Astrocyte (in vitro differentiated cells and primary cell): Measurements from ENCODE around the gene SFMBT2. TPM values are rescaled to one million over a fixed set of nuclear protein-coding genes. Genes with fewer than 3 reads are reported as not detected.

Experiments
- DNase-seq: peaks from one replicate; pipeline ENCODE4 v3.0.0-alpha.2; 2010; ENCODE audit warnings: low read depth
- FAIRE-seq: peaks from 2 replicates; lab custom pipeline; 2011; peaks lifted over from hg19 to GRCh38; lab: Jason Lieb, UNC
- H2AFZ ChIP-seq: 2 replicates; pipeline ENCODE4 v1.6.0; 2012; ENCODE audit warnings: low read depth, low read length, inconsistent platforms
- H3K27ac ChIP-seq: 2 replicates; pipeline ENCODE4 v1.5.1; 2011; ENCODE audit warnings: low read depth, low read length, inconsistent platforms
- H3K27me3 ChIP-seq: 2 replicates; pipeline ENCODE4 v1.6.0; 2011; ENCODE audit warnings: low read length, inconsistent platforms; ENCODE audit not compliant: insufficient read depth
- H3K36me3 ChIP-seq: 2 replicates; pipeline ENCODE4 v1.5.1; 2011; ENCODE audit warnings: low read length, inconsistent platforms; ENCODE audit not compliant: insufficient read depth
- H3K4me1 ChIP-seq: 2 replicates; pipeline ENCODE4 v1.5.1; 2011; ENCODE audit warnings: low read length, inconsistent platforms; ENCODE audit not compliant: insufficient read depth
- H3K4me2 ChIP-seq: 2 replicates; pipeline ENCODE4 v1.6.0; 2012; ENCODE audit warnings: low read length, inconsistent platforms
- H3K4me3 ChIP-seq: 2 replicates; pipeline ENCODE4 v1.5.1; 2011; ENCODE audit warnings: low read depth, mild to moderate bottlenecking, low read length, inconsistent platforms; ENCODE audit not compliant: insufficient read depth
- H3K79me2 ChIP-seq: 2 replicates; pipeline ENCODE4 v1.6.0; 2012; ENCODE audit warnings: mild to moderate bottlenecking, low read length, inconsistent platforms; ENCODE audit not compliant: insufficient read depth
- H3K9ac ChIP-seq: 2 replicates; pipeline ENCODE4 v1.6.0; 2012; ENCODE audit warnings: mild to moderate bottlenecking, low read length, inconsistent platforms
- H3K9me3 ChIP-seq: 2 replicates; pipeline ENCODE4 v1.5.1; 2012; ENCODE audit warnings: low read depth, mild to moderate bottlenecking, low read length, inconsistent platforms; ENCODE audit not compliant: insufficient read depth
- H4K20me1 ChIP-seq: 2 replicates; pipeline ENCODE4 v1.6.0; 2012; ENCODE audit warnings: low read length, inconsistent platforms; ENCODE audit not compliant: insufficient read depth
- H3K27ac Mint-ChIP-seq: one replicate; pipeline ENCODE4 v1.8.0; 2021; ENCODE audit warnings: mild to moderate bottlenecking, mixed read lengths; ENCODE audit not compliant: unreplicated experiment
- H3K27me3 Mint-ChIP-seq: one replicate; pipeline ENCODE4 v1.8.0; 2021; ENCODE audit warnings: low read depth, mixed read lengths; ENCODE audit not compliant: unreplicated experiment
- H3K36me3 Mint-ChIP-seq: one replicate; pipeline ENCODE4 v1.8.0; 2021; ENCODE audit warnings: low read depth, mixed read lengths; ENCODE audit not compliant: unreplicated experiment
- H3K4me1 Mint-ChIP-seq: one replicate; pipeline ENCODE4 v1.8.0; 2021; ENCODE audit warnings: low read depth, mixed read lengths; ENCODE audit not compliant: unreplicated experiment
- H3K4me3 Mint-ChIP-seq: one replicate; pipeline ENCODE4 v1.8.0; 2021; ENCODE audit warnings: mild to moderate bottlenecking, moderate library complexity, mixed read lengths; ENCODE audit not compliant: unreplicated experiment
- H3K9me3 Mint-ChIP-seq: one replicate; pipeline ENCODE4 v1.8.0; 2021; ENCODE audit warnings: mild to moderate bottlenecking, mixed read lengths; ENCODE audit not compliant: unreplicated experiment
- EZH2 ChIP-seq: IDR thresholded peaks from 2 replicates; pipeline ENCODE4 v1.6.1; 2012; ENCODE audit warnings: mild to moderate bottlenecking, low read length, inconsistent platforms; ENCODE audit not compliant: insufficient read depth
- total RNA-seq: library from RNA; stranded (reverse); gene quantifications from 2 replicates; pipeline ENCODE4 v1.2.1, GENCODE V29; 2021
- TF ChIP-seq, protein P1 (sequence below): IDR thresholded peaks from 2 replicates; pipeline ENCODE4 v1.5.1; 2011; ENCODE audit warnings: low read depth, mild to moderate bottlenecking, inconsistent platforms, low read length, moderate library complexity; ENCODE audit not compliant: insufficient read depth

Gene SFMBT2
- total RNA-seq, 1 donor from 2014 or later: 3.9 TPM

- H3K9me3 ChIP-seq: no peaks in the 10 kb centered on the region
- no peaks in the 10 kb centered on the region for H3K4me1 ChIP-seq
- H3K4me1 Mint-ChIP-seq: peaks cover 5% of the 10 kb centered on the region
- no peaks in the 10 kb centered on the region for H3K79me2 ChIP-seq
- peak overlapping the region; percentile 13 for H3K27ac Mint-ChIP-seq
- no peaks in the 10 kb centered on the region for H4K20me1 ChIP-seq
- no peak for DNase-seq
- H3K36me3 Mint-ChIP-seq: no peaks in the 10 kb centered on the region
- no peaks in the 10 kb centered on the region for H3K9me3 Mint-ChIP-seq
- no peak overlapping the region for H3K4me3 ChIP-seq
- no peak overlapping the region for H2AFZ ChIP-seq
- no peaks in the 10 kb centered on the region for H3K36me3 ChIP-seq
- H3K27ac ChIP-seq: no peak overlapping the region
- no peak for FAIRE-seq
- no peaks in the 10 kb centered on the region for H3K27me3 ChIP-seq
- H3K4me3 Mint-ChIP-seq: no peak overlapping the region
- H3K4me2 ChIP-seq: no peak overlapping the region
- H3K27me3 Mint-ChIP-seq: peaks cover 2% of the 10 kb centered on the region
- no peak overlapping the region for H3K9ac ChIP-seq
- TF ChIP-seq EZH2: no peak
- TF ChIP-seq, protein P1, sequence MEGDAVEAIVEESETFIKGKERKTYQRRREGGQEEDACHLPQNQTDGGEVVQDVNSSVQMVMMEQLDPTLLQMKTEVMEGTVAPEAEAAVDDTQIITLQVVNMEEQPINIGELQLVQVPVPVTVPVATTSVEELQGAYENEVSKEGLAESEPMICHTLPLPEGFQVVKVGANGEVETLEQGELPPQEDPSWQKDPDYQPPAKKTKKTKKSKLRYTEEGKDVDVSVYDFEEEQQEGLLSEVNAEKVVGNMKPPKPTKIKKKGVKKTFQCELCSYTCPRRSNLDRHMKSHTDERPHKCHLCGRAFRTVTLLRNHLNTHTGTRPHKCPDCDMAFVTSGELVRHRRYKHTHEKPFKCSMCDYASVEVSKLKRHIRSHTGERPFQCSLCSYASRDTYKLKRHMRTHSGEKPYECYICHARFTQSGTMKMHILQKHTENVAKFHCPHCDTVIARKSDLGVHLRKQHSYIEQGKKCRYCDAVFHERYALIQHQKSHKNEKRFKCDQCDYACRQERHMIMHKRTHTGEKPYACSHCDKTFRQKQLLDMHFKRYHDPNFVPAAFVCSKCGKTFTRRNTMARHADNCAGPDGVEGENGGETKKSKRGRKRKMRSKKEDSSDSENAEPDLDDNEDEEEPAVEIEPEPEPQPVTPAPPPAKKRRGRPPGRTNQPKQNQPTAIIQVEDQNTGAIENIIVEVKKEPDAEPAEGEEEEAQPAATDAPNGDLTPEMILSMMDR: no peak
These were observed 27.6 kb upstream of the SFMBT2 start for GRCh38 chr10:7438196-7438986.

DNA sequence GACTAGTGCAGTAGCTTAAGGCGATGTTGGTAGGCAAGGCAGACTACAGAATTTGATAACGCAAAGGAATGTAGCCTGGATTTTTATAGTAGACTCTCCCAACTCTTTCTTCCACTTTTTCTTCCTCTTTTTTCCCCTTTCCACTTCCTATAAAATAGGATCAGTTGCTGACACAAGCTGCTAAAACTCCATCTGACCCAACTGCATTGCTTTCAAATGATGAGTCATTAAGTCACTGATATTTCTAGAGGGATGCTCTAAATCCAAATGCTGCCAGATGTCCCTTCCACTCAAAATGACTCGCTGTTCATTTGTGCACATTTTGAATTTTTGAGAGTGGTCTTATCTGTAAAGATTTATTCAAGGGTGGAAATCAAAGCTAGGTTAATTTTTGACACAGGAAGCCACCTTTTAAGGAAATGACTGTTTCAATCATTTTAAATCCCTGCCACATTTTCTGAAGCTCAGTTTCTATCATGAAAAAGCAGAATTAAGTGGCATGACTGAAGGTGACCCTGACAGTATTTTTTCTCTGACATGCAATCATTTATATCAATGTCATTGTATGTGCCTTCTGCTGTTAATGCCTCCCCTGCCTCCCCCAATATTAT lies 25.8 kb upstream of the SFMBT2 start:
- Mint-ChIP-seq H3K36me3 (no peaks in the 10 kb centered on the region), H3K9me3 (no peaks in the 10 kb centered on the region), H3K4me1 (peaks cover 5% of the 10 kb centered on the region), H3K27me3 (peaks cover 2% of the 10 kb centered on the region), H3K4me3 (no peak overlapping the region), H3K27ac (no peak overlapping the region)
- Histone ChIP-seq H4K20me1 (no peaks in the 10 kb centered on the region), H3K27ac (no peak overlapping the region), H3K27me3 (peaks cover 5% of the 10 kb centered on the region), H3K4me2 (no peak overlapping the region), H3K4me1 (no peaks in the 10 kb centered on the region), H3K79me2 (no peaks in the 10 kb centered on the region), H2AFZ (no peak overlapping the region), H3K9me3 (no peaks in the 10 kb centered on the region), H3K9ac (no peak overlapping the region), H3K4me3 (no peak overlapping the region), H3K36me3 (no peaks in the 10 kb centered on the region)
- FAIRE-seq (no peak), DNase-seq (no peak)
- no peak for TF ChIP-seq EZH2
- TF ChIP-seq, protein P1: no peak

DNA sequence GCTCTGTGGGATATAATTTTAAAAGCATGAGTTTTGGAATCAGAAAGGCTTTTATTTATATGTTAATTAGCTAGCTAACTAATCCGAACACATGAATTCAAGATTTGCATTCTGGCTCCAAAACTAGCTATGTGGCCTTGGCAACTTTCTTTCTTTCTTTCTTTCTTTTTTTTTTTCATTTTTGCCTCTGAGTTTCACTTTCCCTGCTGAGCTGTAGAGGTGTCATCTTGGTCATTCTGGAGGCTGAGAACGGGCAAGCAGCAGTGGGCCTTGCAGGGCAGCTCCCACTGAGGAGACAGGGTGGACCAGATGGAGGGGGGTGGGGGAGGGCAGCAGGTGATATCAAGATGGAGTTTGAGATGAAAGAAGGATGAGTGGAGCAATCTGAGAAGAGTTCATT lies 24.8 kb upstream of the SFMBT2 start:
- H3K4me1 Mint-ChIP-seq: peaks cover 5% of the 10 kb centered on the region
- Histone ChIP-seq H3K4me2 (no peak overlapping the region), H3K4me3 (no peak overlapping the region), H3K9me3 (no peaks in the 10 kb centered on the region), H2AFZ (no peak overlapping the region), H4K20me1 (no peaks in the 10 kb centered on the region), H3K27ac (no peak overlapping the region), H3K36me3 (no peaks in the 10 kb centered on the region), H3K27me3 (peaks cover 5% of the 10 kb centered on the region), H3K9ac (no peak overlapping the region), H3K79me2 (no peaks in the 10 kb centered on the region), H3K4me1 (no peaks in the 10 kb centered on the region)
- H3K27me3 Mint-ChIP-seq: no peaks in the 10 kb centered on the region
- FAIRE-seq (no peak), DNase-seq (no peak)
- no peaks in the 10 kb centered on the region for H3K9me3 Mint-ChIP-seq
- no peaks in the 10 kb centered on the region for H3K36me3 Mint-ChIP-seq
- H3K4me3 Mint-ChIP-seq: no peak overlapping the region
- TF ChIP-seq EZH2: no peak
- TF ChIP-seq, protein P1: no peak
- no peak overlapping the region for H3K27ac Mint-ChIP-seq
